ENCODE data around the gene GABRB3.

GABRB3 gene

DNA sequence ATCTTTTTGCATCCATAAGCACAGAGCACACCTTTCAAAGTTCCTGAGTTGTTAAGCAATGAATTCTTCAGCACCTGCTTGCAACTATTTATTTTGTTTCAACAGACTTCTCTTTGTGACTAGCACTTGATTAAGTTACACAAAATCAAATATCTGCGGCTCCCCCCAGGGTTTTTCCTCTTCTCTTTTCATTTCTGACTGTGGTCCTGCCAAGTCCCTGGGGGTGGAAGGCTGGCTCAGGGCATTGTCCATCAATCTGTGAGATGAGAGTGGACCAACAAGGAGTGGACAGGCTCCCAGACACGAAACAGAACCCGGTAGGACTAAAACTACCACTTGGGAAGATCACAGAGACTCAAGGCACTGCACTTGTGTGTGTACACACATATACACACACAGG, 96.8 kb downstream of the GABRB3 start:
- no peak for DNase-seq (ENCODE audit: low spot score)

DNA sequence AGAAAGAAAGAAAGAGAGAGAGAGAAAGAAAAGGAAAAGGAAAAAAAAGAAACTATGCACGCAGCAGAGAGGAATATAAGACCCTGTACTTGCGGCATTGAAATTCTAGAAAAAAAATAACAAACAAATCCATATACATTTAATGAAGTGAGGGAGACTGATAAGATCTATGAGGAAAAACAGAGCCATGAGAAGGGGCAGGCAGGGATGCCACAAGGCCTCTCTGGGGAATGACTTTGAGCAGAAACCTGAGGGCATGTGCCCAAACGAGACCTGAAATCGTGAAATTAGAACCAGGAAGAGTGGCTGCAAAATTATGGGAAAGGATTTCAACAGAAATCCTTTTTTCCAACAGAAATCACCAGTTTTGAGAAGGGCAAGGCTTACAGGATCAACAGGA, 98.4 kb downstream of the GABRB3 start:
- no peak for DNase-seq (ENCODE audit: low spot score)

DNA sequence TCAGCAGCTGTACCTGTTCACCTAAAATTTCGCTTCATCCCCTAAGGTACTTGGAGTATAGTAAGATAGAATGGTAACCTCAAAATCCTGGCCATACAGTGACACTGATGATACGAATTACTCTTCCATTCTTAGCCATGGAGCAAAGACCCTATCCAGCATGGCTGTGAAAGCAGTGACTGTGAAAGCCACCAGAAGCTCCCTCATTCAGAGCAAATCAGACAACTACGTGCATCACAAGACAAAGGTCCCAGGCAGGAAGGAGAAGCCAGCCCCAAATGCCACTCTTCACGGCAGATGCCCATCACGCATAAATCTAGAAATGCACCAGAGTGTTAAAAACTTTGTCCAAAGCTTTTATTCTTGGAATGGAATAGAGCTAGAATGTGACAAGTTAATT, 99.4 kb downstream of the GABRB3 start:
- DNase-seq (ENCODE audit: low spot score), result no peak

DNA sequence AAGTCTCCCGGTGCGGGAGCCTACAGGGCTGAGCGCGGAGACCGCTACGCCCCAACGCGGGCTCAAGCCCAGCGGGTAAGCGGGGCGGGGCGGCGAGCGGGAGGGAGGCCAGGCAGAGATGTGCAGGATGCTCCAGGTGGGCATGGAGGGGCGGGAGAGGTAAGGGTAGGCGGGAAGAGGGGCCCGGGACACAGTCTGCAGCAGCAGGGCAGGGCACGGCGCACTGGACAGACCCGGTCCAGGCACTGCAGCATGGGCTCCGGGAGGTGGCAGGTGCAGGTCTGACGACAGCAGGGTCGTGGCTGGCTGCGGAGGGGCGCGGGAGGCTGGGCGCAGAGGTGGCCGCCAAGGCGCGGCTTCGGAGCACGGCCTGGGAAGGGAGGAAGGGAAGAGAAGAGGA, 102.8 kb downstream of the GABRB3 start:
- no peak for DNase-seq (ENCODE audit: low spot score)

DNA sequence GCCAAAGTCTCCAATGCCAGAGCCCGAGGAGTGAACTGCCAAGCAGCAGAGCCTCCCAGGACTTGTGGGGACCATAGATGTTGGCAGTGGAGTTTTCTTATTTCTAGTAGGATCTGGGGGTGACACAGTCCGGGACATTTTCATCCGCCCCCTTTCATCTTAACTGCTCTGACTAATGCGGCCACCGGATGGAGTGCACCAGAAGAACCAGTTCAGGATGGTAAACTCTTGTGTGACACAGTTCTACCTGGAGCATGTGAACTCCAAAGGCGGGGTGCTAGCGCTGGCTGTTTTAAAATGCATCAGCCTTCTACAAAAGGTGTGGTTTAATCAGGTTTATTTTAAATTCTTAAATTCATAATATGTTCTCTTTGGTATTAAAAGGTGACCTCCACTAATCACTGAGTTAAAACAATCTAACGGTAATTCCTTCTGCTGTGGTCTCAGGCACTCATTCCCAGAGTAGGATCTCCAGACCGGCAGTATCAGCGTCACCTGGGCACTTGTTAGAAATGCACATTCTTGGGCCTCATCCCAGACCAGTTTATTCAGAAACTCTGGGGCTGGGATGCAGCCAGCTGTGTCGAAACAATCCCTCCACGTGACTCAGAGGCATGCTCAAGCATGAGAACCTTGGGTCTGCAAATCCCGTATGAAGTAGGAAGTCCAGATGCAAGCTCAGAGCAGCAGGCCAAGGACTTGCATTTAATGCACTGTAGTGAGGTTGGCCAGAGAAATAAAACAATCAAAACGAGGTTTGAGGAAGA, 105.5 kb downstream of the GABRB3 start:
- no peak for DNase-seq (ENCODE audit: low spot score)

DNA sequence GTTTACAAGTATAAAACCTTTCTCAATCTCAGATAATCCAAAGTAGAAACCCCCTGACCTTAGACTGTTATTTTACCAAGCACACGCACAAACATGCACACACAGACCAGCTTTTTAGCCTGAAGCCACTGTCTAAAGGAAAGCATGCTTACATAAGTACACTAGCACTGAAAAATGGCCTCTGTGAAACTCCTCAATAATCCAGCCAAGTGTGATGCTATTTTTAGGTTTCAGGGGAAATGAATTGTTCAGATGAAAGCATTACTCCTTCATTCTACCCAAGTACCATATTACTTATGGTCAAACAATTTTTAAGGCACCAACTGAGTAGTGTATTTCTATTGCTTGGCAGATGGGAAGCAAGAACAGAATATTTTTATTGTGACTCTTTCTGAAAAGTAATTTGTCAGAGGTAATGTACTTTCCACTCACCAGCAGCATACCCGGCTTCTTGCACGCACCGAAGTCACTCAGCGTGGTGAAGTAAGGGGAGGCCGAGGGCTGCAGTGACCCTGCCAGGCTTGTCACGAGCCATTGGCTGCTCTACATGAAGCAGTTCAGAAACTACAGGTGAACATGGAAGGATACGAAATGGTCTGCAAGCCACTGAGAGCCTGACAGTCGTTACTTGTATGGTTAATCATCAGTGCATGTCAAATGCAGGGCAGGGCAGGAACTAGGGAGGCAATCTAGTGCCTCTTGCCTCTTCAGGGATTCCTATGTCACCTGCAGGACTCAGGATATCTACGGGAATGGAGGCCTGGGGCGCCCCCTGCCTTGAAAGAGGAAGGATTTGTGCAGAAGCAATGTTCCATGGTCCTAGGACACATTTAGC, 106.7 kb downstream of the GABRB3 start:
- no peak for DNase-seq (ENCODE audit: low spot score)

DNA sequence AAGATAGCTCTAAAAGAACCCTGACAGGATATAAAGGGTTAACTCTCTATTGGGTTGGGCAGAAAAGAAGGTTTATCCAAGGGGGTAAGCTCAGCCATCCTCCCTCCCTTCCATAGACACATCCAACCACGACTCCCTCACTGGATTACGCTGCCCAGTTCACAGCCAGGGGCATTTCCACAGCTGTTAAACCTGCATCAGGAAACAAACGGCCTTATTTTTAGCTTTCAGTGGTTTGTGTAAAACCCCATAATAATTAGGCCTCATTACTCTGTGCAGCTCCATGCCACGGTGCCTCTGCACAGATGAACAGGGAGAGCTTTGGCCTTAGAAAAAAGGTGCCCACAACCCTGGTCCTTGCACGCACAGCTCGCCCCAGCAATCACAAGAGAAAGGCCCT, 110.6 kb downstream of the GABRB3 start:
- no peak for DNase-seq (ENCODE audit: low spot score)

DNA sequence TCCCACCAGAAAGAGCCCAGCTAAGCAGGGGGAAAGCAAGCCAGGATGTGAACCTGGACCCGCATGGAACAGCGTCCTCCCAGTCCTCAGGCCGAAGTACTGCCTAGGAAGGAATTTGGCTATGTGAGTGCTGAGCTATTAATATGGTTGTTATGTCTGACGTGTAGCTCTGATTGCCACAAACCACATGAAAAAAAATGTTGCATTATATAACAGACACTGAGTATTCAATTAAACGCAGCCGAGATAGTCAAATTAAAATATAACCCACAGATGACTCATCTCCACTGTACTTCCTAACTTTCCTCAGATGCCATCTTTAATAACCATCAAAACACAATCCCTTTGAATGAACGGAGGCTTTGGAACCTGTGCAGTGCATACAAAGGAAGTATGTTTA, 111.1 kb downstream of the GABRB3 start:
- DNase-seq (ENCODE audit: low spot score), result no peak

DNA sequence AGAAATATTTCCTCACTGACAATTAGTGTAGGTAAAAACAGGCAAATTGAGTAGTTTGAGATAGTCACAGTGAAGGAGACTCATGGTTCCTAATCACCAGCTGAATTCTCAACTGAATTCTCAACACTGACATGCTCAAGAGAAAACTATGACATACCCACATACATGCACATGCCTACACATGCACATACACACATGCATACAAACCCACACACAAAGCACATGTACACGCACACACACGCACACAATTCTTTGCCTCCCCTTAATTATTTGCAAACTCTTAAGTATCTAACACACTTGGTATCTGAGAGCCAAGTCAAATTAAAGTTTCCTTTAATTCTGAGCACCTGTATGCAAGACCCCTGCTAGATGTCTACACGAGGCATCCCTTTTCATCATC, 111.8 kb downstream of the GABRB3 start:
- DNase-seq (ENCODE audit: low spot score), result no peak

DNA sequence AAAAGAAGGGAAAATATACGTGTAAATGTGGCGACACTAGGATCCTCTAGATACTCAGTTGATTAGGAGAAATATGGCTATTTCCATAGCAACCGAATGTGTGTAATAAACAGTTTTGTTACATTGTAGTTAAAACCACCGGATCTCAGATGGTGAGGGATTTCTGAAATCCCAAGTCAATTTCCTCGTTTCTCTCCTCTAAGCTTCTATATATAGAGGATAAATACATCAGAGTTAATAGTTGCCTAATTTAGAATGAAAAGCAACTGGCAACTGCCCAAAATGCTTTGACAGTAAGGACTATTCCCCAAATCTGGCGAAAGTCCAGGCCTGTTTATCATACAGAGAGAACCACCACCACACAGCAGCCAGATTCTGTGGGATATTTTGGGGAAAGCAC, 112.6 kb downstream of the GABRB3 start:
- DNase-seq (ENCODE audit: low spot score), result no peak

DNA sequence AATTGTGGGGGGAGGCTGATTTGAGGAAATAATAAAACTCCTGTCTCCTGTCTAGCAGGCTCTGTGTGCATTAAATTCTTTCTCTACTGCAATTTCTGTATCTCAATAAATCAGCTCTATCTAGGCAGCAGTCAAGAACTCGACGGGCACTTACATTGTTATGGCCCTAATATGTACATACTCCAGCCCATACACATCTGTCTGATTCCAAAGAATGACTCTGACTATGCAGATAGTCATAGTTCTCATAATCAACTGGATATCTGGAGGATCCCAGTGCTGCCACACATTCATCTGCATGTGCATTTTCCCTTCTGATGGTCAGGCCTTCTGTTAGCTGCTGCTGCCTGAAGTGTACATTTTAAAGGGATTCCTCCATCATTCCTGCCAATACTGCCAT, 114.6 kb downstream of the GABRB3 start:
- DNase-seq (ENCODE audit: low spot score), result no peak

DNA sequence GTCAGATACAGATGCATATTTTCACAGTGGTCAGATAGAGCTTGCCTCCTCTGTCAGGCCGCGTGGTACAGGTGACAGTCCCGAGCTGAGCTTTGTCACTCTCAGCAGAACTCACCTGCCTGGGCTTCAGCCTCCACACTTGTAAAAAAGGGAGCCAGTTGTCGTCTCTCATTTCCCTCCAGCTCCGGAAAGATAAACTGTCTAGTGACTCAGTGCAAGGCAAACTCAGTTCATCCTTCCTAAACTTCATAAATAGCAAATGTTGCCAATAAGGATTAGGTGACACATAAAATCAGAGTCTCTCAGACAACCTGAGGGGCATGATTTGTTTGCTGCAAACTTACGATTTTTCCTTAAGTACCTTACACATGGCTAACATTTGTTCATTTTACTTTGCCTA, 116.8 kb downstream of the GABRB3 start:
- DNase-seq (ENCODE audit: low spot score), result no peak

DNA sequence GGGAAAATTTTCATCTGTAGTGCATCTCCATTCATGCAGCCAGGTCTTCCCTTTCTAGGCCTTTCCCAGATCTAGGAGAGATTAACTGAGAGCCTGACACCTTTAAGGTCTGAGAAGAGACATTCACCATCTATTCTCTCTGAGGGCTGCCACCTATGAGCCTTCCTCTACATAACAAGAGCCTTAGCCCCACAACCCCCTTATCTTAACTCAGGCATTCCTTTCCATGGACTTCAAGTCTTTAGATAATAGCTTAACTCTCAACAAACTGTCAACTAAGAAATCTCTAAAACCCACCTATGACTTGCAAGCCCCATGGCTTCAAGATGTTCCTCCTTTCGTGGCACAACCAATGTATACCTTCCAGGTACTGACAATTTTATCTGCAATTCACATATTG, 121.0 kb downstream of the GABRB3 start:
- DNase-seq (ENCODE audit: low spot score), result no peak

DNA sequence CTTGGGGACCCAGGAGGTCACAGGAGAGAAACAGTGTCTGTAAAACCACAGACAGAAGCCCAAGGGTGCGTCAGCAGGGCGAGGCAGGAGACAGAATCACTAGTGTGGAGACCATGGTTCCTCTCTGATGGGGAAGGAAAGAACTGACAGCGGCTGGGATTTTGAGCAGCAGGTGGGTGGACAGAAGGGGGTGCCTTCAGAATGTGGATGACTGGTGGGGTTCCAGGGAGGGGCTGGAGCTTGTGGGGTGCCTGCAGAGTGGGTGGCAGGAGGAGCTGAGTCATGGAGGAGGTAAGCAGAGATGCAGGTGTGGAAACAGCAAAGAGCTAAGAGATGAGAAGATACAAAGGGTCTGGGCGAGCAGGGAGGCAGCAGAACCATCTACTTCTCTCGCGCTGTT, 124.2 kb downstream of the GABRB3 start:
- DNase-seq (ENCODE audit: low spot score), result no peak

DNA sequence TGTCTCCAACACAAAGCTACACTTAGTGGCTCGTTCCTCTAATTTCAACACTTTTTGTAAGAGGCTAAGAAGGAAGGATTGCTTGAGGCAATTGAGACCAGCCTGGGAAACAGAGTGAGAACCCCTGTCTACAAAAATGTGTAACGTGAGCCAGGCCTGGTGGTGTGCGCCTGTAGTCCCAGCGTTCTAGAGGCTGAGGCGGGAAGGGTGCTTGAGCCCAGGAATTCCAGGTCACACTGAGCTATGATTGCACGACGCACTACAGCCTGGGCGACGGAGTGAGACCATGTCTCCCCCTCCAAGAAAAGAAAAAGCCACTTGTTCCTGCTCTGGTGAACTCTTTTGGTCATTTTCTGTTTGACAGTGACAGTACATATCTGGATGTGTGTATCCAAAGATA, 127.9 kb downstream of the GABRB3 start:
- DNase-seq (ENCODE audit: low spot score), result no peak

DNA sequence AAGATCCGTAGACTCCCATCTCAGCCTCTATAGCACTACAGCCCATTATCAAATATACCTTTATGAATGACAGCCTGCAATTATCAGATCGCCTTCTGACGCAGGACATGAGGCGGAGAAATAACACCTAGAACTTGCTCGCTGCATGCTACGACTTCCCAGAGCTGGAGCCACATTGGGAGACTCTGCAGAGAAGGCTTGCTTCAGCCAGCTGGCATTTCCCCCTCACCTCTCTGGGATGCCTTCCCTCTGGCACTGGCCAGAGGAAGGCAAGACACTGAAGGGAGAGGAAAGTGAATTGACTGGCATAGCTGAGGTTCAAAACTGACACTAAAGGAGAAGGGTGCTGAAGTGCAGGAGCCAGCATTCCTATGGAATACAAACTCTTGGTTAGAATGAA, 131.7 kb downstream of the GABRB3 start:
- DNase-seq (ENCODE audit: low spot score), result no peak

DNA sequence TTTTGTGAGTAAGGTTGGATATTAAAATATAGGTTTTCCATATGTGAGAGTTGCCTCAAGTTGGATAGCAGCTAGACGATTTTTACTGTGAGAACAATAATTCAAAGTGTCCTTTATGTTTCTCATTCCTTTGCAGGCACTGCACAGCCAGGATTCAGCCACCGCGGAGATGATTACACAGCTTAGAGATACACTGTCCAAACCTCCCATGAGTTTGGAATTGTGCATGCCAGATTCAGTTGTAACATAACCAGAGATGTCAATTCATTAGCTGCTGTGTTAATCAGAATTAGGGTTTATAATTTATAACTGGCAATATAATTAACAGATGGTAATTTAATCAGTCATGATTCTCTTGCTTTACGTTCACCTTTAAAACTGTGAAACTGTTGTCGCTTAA, 132.3 kb downstream of the GABRB3 start:
- no peak for DNase-seq (ENCODE audit: low spot score)

DNA sequence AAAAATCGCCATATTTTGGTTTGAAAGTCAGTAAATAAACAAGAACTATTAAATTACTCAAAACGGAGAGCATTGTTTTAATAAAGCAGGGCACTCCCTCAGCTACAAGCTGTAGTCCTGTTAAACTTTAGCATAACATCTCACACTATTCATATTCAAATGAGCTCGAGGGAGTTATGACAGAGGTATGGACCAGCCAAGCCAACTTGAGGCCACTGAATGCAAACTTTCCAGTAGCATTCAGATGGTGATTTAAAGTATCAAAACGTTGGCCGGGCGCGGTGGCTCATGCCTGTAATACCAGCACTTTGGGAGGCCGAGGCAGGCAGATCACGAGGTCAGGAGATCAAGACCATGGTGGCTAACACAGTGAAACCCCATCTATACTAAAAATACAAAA, 132.9 kb downstream of the GABRB3 start:
- no peak for DNase-seq (ENCODE audit: low spot score)

DNA sequence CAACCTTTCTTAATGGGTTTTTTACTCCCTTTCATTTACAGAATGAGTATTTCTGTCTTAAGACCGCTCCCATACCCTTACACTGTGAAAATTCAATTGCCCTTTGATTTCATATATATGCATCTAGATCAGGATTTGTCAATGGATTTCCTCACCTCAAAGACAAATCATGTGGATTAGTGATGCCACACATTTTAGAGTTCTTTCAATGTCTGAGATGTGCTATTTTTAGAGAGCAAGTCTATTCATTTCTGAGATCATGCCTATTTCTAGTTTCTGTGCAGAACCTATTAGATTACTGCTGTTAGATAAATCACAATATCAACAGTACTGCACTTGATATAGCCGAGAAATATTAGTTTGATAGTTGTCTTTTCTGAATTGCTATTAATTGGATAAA, 137.3 kb downstream of the GABRB3 start:
- DNase-seq (ENCODE audit: low spot score), result no peak

DNA sequence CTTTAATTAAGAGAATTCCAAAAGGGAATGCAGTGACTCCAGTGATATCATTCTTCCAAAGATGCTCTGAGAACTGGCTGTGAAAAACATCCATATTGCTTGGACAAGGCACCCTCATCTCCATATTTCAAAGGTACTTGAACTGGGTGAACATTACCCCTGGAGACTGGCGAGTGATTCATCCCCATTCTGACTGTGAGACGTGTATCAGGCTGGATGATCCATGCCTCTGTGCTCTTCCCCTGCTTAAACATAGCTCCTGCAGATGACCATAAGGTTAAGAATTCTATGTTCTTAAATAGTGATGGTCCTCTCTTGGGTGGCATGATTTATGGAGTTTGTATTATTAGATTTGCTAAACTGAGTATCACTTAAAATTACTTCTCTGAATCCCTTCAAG, 137.8 kb downstream of the GABRB3 start:
- DNase-seq (ENCODE audit: low spot score), result no peak

DNA sequence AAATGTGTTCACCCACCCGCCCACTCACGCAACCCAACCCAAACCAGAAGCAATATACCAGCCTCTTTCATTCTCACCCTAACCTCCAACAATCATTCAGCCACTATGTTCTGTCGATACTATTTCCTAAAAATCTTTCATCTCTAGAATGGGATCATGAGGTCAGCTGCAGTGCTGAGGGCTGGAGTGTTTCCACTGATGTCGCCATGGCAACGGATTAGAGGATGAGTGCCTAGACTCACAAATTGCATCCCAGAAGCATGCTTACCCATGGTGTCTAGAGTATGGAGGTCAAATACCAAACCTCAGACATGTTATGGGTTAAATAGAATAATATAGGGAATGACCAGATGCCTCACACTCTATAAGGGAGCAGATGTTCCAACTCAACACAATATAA, 138.5 kb downstream of the GABRB3 start:
- DNase-seq (ENCODE audit: low spot score), result no peak

DNA sequence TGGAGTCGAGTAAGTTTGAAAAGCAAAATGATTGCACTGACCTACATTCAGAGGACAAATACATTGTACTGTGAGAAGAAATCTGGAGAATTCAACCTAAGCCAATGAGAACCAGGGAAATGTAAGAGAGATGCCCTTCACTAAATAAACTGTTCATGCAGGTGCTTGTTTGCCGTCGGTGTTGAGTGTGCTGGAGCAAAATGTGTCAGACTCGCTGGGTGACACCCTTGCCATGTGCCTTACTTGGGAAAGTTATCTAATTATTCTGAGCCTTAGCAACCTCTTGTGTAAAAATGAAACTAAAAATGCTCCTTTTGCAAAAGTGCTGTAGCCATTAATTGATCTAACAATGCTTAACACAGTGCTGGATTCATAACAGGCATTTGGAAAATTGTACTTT, 140.4 kb downstream of the GABRB3 start:
- no peak for DNase-seq (ENCODE audit: low spot score)

DNA sequence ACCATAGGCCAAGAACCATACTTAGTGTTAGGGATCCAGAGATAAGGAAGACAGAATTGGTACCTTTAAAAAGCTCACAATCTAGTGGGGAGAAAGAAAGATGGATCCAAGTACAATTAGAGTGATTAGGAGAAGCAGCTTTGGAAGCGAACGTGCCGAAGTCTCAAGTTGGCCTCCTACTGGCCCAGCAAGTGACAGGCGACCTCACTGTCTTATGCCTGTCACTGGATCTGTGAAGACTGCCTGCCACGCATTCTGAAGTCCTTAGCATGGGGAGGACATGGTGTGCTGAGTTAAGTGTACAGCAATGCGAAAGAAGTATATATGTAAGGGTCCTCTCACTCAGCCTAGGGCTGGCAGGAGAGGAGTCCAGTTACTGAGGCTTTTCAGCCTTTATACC, 141.0 kb downstream of the GABRB3 start:
- DNase-seq (ENCODE audit: low spot score), result no peak

DNA sequence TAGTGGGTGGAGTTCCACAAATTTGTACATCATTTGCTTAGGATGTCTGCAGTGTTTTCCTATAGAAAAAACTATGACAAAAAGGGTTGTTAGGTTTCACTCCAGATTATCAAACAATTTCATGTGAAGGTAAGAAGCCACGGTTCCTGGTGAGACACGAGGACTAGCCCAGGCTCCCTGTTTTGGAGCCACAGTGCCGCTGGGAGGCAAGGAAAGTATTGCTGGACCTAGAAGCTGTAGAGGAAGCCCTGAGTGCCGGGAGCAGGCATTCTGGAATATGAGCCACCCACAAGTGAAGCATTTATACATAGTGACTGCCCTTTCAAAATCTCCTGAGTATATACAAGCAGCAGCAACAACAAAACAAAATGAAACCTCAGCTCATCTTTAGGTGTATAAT, 142.0 kb downstream of the GABRB3 start:
- DNase-seq (ENCODE audit: low spot score), result no peak

All from CD4-positive, alpha-beta T cell treated with Interleukin-2 at 100 ng/mL for 4 hours (primary cell).